MM.1S (cell line): ENCODE results near the gene ENPP5.

Source experiments
- DNase-seq: peaks from one replicate; pipeline ENCODE4 v3.0.0-alpha.2; 2015
- H2AFZ ChIP-seq: fragments of 300-600 bp; sonication (generic); 2 replicates; pipeline ENCODE4 v1.6.0; 2016; ENCODE audit warnings: antibody characterized with exemption, low read length
- H3F3A ChIP-seq: fragments of 300-600 bp; sonication (generic); 2 replicates; pipeline ENCODE4 v1.6.1; 2016; ENCODE audit warnings: mild to moderate bottlenecking, antibody characterized with exemption, low read length, moderate library complexity, mixed read lengths; ENCODE audit not compliant: insufficient read depth
- H3K27ac ChIP-seq: fragments of 300-600 bp; sonication (generic); 2 replicates; pipeline ENCODE4 v1.5.1; 2016; ENCODE audit warnings: mild to moderate bottlenecking, low read length
- H3K27me3 ChIP-seq: fragments of 300-600 bp; sonication (generic); replicated peaks from 2 replicates; pipeline ENCODE4 v1.6.0; 2016; ENCODE audit warnings: low read length; ENCODE audit not compliant: insufficient read depth
- H3K36me3 ChIP-seq: fragments of 300-600 bp; sonication (generic); replicated peaks from 2 replicates; pipeline ENCODE4 v1.6.1; 2016; ENCODE audit warnings: mild to moderate bottlenecking, low read length, mixed read lengths; ENCODE audit not compliant: insufficient read depth
- H3K4me1 ChIP-seq: fragments of 300-600 bp; sonication (generic); 2 replicates; pipeline ENCODE4 v1.6.1; 2016; ENCODE audit warnings: low read length, mixed read lengths
- H3K4me2 ChIP-seq: fragments of 300-600 bp; sonication (generic); 2 replicates; pipeline ENCODE4 v1.6.0; 2016; ENCODE audit warnings: low read depth, low read length
- H3K4me3 ChIP-seq: fragments of 300-600 bp; sonication (generic); 2 replicates; pipeline ENCODE4 v1.5.1; 2016; ENCODE audit warnings: low read length, mixed read lengths
- H3K79me2 ChIP-seq: fragments of 300-600 bp; sonication (generic); 2 replicates; pipeline ENCODE4 v1.6.1; 2016; ENCODE audit warnings: mixed run types, low read length, mixed read lengths
- H3K9ac ChIP-seq: fragments of 300-600 bp; sonication (generic); 2 replicates; pipeline ENCODE4 v1.6.1; 2016; ENCODE audit warnings: low read length, mixed read lengths
- H3K9me2 ChIP-seq: fragments of 300-600 bp; sonication (generic); replicated peaks from 2 replicates; pipeline ENCODE4 v1.6.1; 2016; ENCODE audit warnings: mild to moderate bottlenecking, low read length, mixed read lengths; ENCODE audit not compliant: insufficient read depth
- H3K9me3 ChIP-seq: fragments of 300-600 bp; sonication (generic); replicated peaks from 2 replicates; pipeline ENCODE4 v1.6.1; 2016; ENCODE audit warnings: mild to moderate bottlenecking, low read length, mixed read lengths; ENCODE audit not compliant: insufficient read depth
- H4K20me1 ChIP-seq: fragments of 300-600 bp; sonication (generic); 2 replicates; pipeline ENCODE4 v1.6.1; 2016; ENCODE audit warnings: mild to moderate bottlenecking, low read length, moderate library complexity, mixed read lengths; ENCODE audit not compliant: insufficient read depth
- CTCF ChIP-seq: fragments of 300-600 bp; sonication (generic); IDR thresholded peaks from 2 replicates; pipeline ENCODE4 v1.5.1; 2016; ENCODE audit warnings: antibody characterized with exemption, low read length, mixed read lengths
- EZH2 ChIP-seq: fragments of 300-600 bp; sonication (generic); optimal IDR thresholded peaks from 2 replicates; pipeline ENCODE3; 2017; ENCODE audit warnings: low read depth, mild to moderate bottlenecking, antibody characterized with exemption, low read length, mixed read lengths
- EZH2phosphoT487 ChIP-seq: fragments of 300-600 bp; sonication (generic); IDR thresholded peaks from 2 replicates; pipeline ENCODE4 v1.6.1; 2018; ENCODE audit warnings: antibody characterized with exemption, low read length

ENPP5 gene

GRCh38 chr6:46201702-46202101, 30.9 kb upstream of the ENPP5 start:
- no peaks in the 10 kb centered on the region for H4K20me1 ChIP-seq
- H3K27ac ChIP-seq, result no peak overlapping the region
- H3K79me2 ChIP-seq, result no peaks in the 10 kb centered on the region
- H3K36me3 ChIP-seq, result no peaks in the 10 kb centered on the region
- no peaks in the 10 kb centered on the region for H3K4me1 ChIP-seq
- no peak for TF ChIP-seq EZH2phosphoT487
- TF ChIP-seq CTCF, result no peak
- TF ChIP-seq EZH2, result no peak
- H3K9me3 ChIP-seq, result no peaks in the 10 kb centered on the region
- no peaks in the 10 kb centered on the region for H3K27me3 ChIP-seq
- H3K4me3 ChIP-seq, result no peak overlapping the region
- no peak overlapping the region for H3K9ac ChIP-seq
- no peaks in the 10 kb centered on the region for H3F3A ChIP-seq
- no peak for DNase-seq
- no peak overlapping the region for H3K4me2 ChIP-seq
- no peak overlapping the region for H2AFZ ChIP-seq
- H3K9me2 ChIP-seq, result no peaks in the 10 kb centered on the region

- Histone ChIP-seq H3K9me2 (no peaks in the 10 kb centered on the region), H3K9ac (no peak overlapping the region), H3K9me3 (no peaks in the 10 kb centered on the region), H3K4me1 (no peaks in the 10 kb centered on the region), H4K20me1 (no peaks in the 10 kb centered on the region), H3F3A (no peaks in the 10 kb centered on the region), H3K27ac (no peak overlapping the region), H3K4me2 (no peak overlapping the region), H3K79me2 (no peaks in the 10 kb centered on the region), H3K27me3 (no peaks in the 10 kb centered on the region), H3K4me3 (no peak overlapping the region), H2AFZ (no peak overlapping the region), H3K36me3 (no peaks in the 10 kb centered on the region)
- DNase-seq, result no peak
- TF ChIP-seq EZH2phosphoT487, result no peak
- no peak for TF ChIP-seq EZH2
- TF ChIP-seq CTCF, result no peak
These were observed 28.6 kb upstream of the ENPP5 start for GRCh38 chr6:46199387-46199786.

- no peaks in the 10 kb centered on the region for H4K20me1 ChIP-seq
- no peak overlapping the region for H3K9ac ChIP-seq
- no peaks in the 10 kb centered on the region for H3K36me3 ChIP-seq
- H3K9me2 ChIP-seq, result no peaks in the 10 kb centered on the region
- DNase-seq, result no peak
- H3K4me2 ChIP-seq, result no peak overlapping the region
- TF ChIP-seq EZH2phosphoT487 (no peak), CTCF (no peak), EZH2 (no peak)
- no peak overlapping the region for H3K27ac ChIP-seq
- no peaks in the 10 kb centered on the region for H3K79me2 ChIP-seq
- H3K27me3 ChIP-seq, result no peaks in the 10 kb centered on the region
- no peak overlapping the region for H3K4me3 ChIP-seq
- no peaks in the 10 kb centered on the region for H3K9me3 ChIP-seq
- no peaks in the 10 kb centered on the region for H3F3A ChIP-seq
- no peaks in the 10 kb centered on the region for H3K4me1 ChIP-seq
- H2AFZ ChIP-seq, result no peak overlapping the region
These were observed 21.2 kb upstream of the ENPP5 start for GRCh38 chr6:46191961-46192360.
